HepG2 (cell line): ENCODE data around the gene ALDH3A1. TPM values are rescaled to one million over a fixed set of nuclear protein-coding genes. Genes with fewer than 3 reads are reported as not detected.

Experiments used
- ARNTL ChIP-seq: sonication (generic); formaldehyde crosslinking; IDR thresholded peaks from 2 replicates; pipeline ENCODE4 v1.4.0; 2020; ENCODE audit warnings: mild to moderate bottlenecking, missing genetic modification reagents
- ASH2L ChIP-seq: fragments of 300-600, 200-600 bp; sonication (generic); IDR thresholded peaks from 2 replicates; pipeline ENCODE4 v1.7.0; 2017; ENCODE audit warnings: low read depth, mild to moderate bottlenecking, moderate library complexity, mixed read lengths, low read length; ENCODE audit not compliant: insufficient read length
- BCL3 ChIP-seq: sonication (generic); formaldehyde crosslinking; IDR thresholded peaks from 2 replicates; pipeline ENCODE4 v1.5.1; 2020; ENCODE audit warnings: mild to moderate bottlenecking, missing genetic modification reagents, moderate library complexity
- CREM ChIP-seq, 2 experiments: sonication (generic) in 1 of 2; formaldehyde crosslinking in 1 of 2; IDR thresholded peaks; 2 replicates each; pipeline versions ENCODE4 v1.4.0 to v1.6.1; 2016 to 2020; ENCODE audit warnings: antibody characterized with exemption in 1 of 2, mild to moderate bottlenecking in 1 of 2, missing genetic modification reagents in 1 of 2
- ESRRA ChIP-seq: sonication (generic); formaldehyde crosslinking; IDR thresholded peaks from 2 replicates; pipeline ENCODE4 v1.5.1; 2020; ENCODE audit warnings: mild to moderate bottlenecking, low read depth, missing genetic modification reagents
- GMEB2 ChIP-seq: IDR thresholded peaks from 2 replicates; pipeline ENCODE4 v1.6.1; 2016; ENCODE audit warnings: missing biosample characterization, missing genetic modification reagents, low read depth
- RARA ChIP-seq: IDR thresholded peaks from 2 replicates; pipeline ENCODE4 v1.6.1; 2016; ENCODE audit warnings: missing genetic modification reagents, missing compliant biosample characterization
- REST ChIP-seq, 2 experiments: IDR thresholded peaks; 2 replicates each; pipeline ENCODE4 v1.6.1; 2011 to 2012; ENCODE audit warnings: low read length in 2 of 2, borderline replicate concordance in 1 of 2, low read depth in 1 of 2, mild to moderate bottlenecking in 1 of 2, moderate library complexity in 1 of 2
- RXRB ChIP-seq: IDR thresholded peaks from 2 replicates; pipeline ENCODE4 v1.6.1; 2016; ENCODE audit warnings: borderline replicate concordance, missing genetic modification reagents, missing compliant biosample characterization
- ZBTB4 ChIP-seq: sonication (generic); formaldehyde crosslinking; IDR thresholded peaks from 2 replicates; pipeline ENCODE4 v1.4.0; 2020; ENCODE audit warnings: missing genetic modification reagents, mild to moderate bottlenecking, borderline replicate concordance
- ZBTB8A ChIP-seq: sonication (generic); formaldehyde crosslinking; IDR thresholded peaks from 2 replicates; pipeline ENCODE4 v1.4.0; 2020; ENCODE audit warnings: mild to moderate bottlenecking, low read depth, missing genetic modification reagents, borderline replicate concordance
- ZXDC ChIP-seq: sonication (generic); formaldehyde crosslinking; IDR thresholded peaks from 2 replicates; pipeline ENCODE4 v1.5.0; 2020; ENCODE audit warnings: mild to moderate bottlenecking, missing genetic modification reagents
- polyA plus RNA-seq, 8 experiments: library from polyadenylated mRNA; depleted of rRNA in 3 of 8; stranded (reverse) in 7 of 8; unstranded in 1 of 8; fragments of >200 nt; fragmentation: Illumina TruSeq in 4 of 8; extraction: Trizol in 4 of 8; gene quantifications; 2 replicates each; pipeline versions ENCODE4 v1.2.1 to v1.2.3, GENCODE V29; 2011 to 2016; ENCODE audit warnings: low read depth in 4 of 8, missing spikeins in 1 of 8, mixed read lengths in 1 of 8; ENCODE audit not compliant: insufficient read depth in 1 of 8
- total RNA-seq, 5 experiments: library from RNA; depleted of rRNA; stranded (reverse); fragments of >200 nt; fragmentation: Illumina TruSeq; extraction: Trizol; gene quantifications; 2 replicates each; pipeline ENCODE4 v1.2.3, GENCODE V29; 2016; ENCODE audit warnings: low read depth in 1 of 5

The ALDH3A1 gene
- total and polyA plus RNA-seq, 2 of the 13 experiments (the other 11 are each of a cell fraction or from before 2014, with no cell fraction given), result 0.07 to 0.62 TPM

- TF ChIP-seq GMEB2 (CRISPR knock-in tag), result no peak
- no peak for TF ChIP-seq ASH2L
- no peak; the same call in 1 of the 2 replicates for TF ChIP-seq ZXDC (CRISPR knock-in tag)
- TF ChIP-seq RARA (CRISPR knock-in tag), result peak; percentile 69; the same call in 1 of the 2 replicates
- peak; percentile 38; the same call in 1 of the 2 replicates for TF ChIP-seq CREM (IDR thresholded peaks at IDR 0.05)
- no peak for TF ChIP-seq CREM (CRISPR knock-in tag; IDR thresholded peaks at IDR 0.05)
- peak; percentile 84; the same call in 1 of the 2 replicates for TF ChIP-seq BCL3
- no peak for TF ChIP-seq ZBTB4 (CRISPR knock-in tag)
- no peak for TF ChIP-seq REST (IDR thresholded peaks at IDR 0.05; ENCODE audit: borderline replicate concordance in 1 of 2, low read depth in 1 of 2, low read length in 2 of 2)
- TF ChIP-seq ZBTB8A, result no peak
- TF ChIP-seq ESRRA (CRISPR knock-in tag), result peak; percentile 91
- TF ChIP-seq ARNTL, result 0 out of 2 replicates have a peak, but pooled peaks have one; percentile 47
- TF ChIP-seq RXRB (CRISPR knock-in tag), result peak; percentile 80
These were observed 27.3 kb downstream of the ALDH3A1 start (continued) for GRCh38 chr17:19720631-19721426.
